Activated T-cell treated with anti-CD3 and anti-CD28 coated beads for 24 hours (primary cell): ENCODE results near the gene BRD3.
"Not testable (repeated sequence)": the region's sequence is repeated elsewhere in the genome, so short reads cannot be mapped to it uniquely, and the experiment has no call there.

Experiments used
- DNase-seq: peaks from one replicate; pipeline ENCODE4 v3.0.0-alpha.2; 2020; ENCODE audit warnings: low read depth

BRD3 gene

DNA sequence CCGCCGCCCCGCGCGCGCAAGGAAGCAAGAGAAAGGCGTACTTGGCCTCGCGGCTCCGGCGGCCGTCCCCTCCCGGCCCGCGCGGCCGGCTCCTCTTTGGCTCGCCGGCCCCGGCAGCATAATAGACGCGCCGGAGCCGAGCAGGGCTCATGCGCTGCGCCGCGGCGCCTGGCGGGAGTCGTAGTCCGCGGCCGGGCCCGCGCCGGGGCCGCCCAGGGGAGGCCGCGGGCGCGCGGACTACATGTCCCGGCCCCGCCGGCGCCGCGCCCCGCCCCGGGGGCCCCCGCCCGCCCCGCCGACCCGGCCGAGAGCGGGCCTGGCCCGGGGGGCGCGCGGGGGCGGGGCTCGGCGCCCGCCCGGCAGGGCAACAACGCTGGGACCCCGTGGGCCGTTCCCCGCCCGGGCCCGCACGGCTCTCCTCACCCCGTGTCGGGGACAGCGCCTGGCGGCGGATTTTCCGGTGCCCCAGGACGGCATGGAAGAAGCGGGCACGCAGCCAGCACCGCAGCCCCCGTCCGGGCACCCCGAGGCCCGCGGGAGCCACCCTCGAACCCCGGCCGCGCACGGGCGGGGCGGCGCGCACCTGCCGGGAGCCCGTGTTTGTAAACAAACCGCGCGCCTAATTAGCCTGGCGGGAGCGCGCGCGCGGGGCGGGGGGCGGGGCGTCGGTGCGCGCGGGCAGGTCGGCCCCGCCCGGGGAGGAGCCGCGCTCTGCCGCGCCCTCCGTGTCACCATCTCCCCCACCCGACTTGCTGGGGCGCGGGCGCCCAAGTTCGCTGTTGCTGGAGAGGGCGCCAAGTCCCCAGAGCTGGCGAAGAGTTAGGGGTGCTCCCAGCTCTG is at the start of gene BRD3:
TSS of gene BRD3 (minus strand) at position 123 of the 840 bp plus-strand sequence. CDS start 14,549 bp downstream, outside the sequence.
- DNase-seq = peak; percentile 75

DNA sequence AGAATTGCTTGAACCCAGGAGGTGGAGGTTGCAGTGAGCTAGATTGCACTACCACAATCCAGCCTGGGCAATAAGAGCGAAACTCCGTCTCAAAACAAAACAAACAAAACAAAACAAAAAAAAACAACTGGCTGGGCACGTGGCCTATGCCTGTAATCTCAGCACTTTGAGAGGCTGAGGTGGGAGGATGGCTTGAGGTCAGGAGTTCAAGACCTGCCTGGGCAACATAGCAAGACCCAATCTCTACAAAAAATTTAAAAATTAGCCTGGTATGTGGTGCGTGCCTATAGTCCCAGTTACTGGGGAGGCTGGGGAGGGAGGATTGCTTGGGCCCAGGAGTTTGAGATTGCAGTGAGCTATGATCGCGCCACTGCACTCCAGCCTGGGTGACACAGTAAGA is 44.7 kb upstream of the BRD3 start:
- no peak for DNase-seq

DNA sequence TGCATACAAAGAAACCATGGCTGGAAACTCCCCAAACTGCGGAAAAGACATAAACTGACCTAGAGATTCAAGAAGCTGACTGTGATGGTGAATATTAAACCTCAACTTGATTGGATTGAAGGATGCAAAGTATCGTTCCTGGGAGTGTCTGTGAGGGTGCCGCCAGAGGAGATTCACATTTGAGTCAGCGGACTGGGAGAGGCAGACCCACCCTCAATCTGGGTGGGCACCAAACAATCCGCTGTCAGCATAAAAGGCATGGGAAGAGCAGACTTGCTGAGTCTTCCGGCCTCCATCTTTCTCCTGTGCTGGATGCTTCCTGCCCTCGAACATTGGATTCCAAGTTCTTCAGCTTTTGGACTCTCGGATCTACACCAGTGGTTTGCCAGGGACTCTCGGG is 43.2 kb upstream of the BRD3 start:
- no peak for DNase-seq

DNA sequence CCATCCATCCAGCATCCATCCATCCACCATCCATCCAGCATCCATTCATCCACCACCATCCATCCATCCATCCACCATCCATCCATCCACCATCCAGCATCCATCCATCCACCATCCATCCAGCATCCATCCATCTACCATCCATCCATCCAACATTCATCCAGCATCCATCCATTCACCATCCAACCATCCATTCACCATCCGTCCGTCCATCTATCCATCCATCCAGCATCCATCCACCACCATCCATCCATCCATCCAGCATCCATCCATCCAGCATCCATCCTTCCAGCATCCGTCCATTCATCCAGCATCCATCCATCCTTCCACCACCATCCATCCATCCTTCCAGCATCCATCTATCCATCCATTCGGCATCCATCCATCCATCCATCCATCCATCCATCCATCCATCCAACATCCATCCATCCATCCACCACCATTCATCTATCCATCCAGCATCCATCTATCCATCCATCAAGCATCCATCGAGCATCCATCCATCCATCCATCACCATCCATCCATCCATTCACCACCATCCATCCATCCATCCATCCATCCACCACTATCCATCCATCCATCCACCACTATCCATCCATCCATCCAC is 35.7 kb upstream of the BRD3 start:
- DNase-seq = no peak

DNA sequence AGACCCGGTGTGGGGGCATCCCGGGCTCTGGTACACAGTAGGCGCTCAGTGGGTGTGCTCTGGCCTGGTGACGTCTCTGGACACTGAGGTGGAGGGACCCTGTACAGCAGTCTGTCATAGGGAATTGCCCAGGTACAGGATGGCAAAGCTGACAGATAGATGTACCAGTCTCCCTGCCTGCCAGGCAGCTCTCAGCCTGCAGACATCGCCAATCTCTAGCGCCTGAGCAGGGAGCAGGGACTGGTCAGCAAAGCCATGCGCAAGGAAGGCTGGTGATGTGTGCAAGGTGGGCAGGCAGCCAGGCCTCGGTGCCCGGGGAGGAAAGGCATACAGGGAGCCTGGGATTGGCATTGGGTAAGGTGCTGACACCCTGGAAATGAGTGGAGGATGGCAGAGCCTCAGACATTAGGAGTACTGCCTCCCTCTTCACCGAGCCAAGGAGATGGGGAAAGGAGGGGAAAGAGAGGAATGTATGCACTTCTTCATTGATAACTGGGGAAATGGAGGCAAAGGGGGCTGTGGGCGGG is 33.9 kb upstream of the BRD3 start:
- no peak for DNase-seq

DNA sequence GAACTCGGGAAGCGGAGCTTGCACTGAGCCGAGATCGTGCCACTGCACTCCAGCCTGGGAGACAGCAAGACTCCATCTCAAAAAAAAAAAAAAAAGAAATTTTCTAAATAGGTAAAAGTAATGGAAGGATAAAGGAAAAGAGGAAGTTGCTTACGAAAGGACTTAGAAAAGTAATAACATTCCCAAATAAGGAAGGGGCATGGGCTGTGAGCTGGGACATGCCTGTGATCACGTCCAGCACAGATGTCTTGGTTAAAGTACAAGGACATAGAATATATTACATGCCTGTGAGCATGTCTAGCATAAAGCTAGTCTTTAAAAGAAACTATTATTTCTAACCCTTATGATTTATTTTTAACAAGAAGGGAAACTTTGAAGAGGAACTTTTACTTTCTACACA is 33.3 kb upstream of the BRD3 start:
- DNase-seq = not testable (repeated sequence)

DNA sequence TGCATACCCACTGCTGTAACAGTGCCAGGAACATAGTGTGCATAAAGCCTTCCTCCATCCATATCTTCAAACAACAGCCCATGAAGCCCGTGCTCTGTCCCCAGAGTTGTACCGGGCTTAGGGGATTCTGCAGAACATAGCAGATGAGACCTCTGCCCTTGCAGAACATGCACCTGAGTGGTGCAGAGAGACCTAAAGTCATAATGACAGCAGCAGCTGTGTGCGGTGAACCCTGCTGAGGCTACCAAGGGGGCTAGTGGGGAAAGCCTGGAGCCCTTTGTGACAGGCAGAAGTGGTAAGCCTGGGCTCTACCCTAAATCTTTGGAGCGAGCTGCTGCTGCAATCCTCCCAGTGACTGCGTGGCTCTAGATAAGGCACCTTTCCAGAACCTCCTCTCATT is 32.2 kb upstream of the BRD3 start:
- no peak for DNase-seq

DNA sequence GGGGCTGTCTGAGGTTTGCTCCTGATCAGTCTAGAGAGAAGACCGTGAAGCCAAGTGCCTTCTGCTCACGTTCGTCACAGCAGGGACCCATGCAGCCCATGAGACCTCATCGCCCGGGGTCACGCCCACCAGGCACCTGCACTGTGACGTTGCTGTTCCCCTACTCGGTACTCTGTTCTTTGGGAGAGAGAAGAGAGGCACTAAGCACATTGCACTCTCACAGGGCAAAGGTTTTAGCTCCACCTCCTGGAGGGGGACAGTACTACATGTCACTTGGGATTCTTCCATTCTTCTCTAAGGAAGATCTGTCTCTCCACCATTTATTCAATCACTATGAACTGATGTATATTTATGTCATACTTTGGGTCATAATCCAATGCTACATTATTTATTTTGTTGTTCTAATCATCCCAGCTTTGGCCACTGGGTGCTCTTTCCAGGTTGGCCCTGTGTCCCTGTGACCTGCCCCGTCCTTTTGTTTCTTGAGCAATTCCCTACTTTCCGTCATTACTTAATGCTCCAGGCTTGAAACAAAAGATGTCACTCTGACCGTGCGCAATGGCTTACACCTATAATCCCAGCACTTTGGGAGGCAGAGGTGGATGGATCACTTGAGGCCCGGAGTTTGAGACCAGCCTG is 31.4 kb upstream of the BRD3 start:
- peak; percentile 46 for DNase-seq

DNA sequence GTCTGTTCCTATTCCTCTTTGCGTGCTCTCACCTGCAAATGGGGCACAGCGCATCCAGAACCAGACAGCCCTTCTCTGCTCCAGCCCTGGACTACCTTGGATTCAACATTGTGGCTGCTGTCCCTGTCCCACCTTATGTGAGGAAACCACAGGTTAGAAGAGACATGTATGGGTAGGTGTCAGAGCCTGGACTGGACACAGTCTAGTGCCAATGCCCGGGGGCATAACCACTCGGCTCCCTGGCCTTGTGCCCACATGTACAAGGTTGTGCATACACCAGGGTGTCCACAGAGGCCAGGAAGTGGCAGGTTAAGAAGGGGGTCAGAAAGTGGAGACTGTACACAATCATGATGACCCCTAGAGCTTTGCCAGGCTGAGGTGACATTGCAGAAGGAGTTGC is 22.1 kb upstream of the BRD3 start:
- DNase-seq = no peak

DNA sequence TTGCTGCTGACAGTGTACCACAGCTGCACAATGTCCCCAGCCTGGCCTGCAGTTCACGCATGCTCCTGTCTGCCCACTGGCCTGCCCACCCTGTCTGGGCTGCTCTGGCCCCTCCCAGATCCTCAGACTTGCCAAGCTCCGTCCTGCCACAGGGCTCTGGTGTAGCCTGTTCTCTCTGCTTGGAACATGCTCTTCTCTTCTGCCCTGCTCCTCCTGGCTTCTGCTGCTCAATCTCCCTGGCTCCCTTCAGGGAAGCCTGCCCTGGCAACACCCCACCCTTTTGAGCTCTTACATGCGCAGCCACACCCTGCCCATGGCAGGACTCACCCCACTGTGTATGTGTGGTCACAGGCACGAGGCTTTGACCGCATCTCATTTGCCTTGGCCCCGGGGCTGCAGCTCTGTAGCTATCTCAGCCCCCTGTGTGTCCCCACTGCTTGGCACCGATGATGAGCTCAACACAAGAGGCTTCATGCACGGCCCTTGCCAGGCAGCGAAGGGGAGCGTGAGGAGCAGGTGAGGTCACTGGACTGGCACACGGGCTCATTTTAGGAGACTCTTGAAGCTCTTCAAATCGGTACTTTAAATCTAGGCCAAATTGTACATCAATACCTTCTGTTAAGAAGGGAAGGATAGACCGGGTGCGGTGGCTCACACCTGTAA is 20.4 kb upstream of the BRD3 start:
- DNase-seq = no peak

DNA sequence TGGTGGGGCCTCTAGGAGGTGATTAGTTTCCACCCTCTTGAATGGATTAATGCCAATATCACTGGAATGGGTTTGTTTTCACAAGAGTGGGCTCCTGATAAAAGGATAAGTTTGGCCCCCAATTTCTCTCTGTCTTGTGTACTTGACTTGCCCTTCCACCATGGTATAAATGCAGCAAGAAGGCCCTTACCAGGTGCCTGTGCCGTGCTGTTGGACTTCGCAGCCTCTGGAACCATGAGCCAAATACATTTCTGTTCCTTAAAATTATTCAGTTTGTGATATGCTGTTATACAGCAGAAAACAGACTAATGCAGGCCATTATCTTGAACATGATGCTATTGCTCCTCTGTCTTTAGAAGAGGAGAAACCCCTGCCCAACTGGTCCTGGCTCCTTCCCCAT is 17.8 kb upstream of the BRD3 start:
- no peak for DNase-seq

DNA sequence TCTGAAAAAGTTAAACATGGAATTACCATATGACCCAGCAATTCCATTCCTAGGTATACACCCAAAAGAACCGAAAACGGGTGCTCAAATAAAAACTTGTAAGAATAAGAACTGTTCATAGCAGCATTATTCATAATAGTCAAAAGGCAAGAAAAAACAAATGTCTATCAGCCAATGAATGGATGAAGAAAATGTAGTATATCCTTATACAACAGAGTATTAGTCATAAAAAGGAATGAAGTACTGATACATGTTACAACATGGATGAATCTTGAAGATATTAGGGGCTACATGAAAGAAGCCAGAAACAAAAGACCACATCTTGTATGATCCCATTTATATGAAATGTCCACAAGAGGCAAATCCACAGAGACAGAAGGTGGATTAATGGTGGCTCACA is 15.6 kb upstream of the BRD3 start:
- no peak for DNase-seq

DNA sequence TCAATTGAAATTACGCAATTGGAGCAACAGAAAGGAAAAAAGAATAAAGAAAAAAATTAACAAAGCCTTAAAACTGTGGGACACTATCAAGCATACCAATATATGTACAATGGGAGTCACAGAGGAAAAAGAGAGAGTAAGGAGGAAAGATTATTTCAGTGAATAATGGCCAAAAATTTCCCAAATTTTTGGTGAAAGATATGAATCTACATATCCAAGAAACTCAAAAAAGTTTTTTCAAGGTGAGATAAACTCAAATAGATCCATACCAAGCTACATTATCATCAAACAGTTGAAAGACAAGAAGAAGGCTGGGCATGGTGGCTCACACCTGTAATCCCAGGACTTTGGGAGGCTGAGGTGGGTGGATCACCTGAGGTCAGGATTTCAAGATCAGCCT is 8.8 kb upstream of the BRD3 start:
- no peak for DNase-seq

DNA sequence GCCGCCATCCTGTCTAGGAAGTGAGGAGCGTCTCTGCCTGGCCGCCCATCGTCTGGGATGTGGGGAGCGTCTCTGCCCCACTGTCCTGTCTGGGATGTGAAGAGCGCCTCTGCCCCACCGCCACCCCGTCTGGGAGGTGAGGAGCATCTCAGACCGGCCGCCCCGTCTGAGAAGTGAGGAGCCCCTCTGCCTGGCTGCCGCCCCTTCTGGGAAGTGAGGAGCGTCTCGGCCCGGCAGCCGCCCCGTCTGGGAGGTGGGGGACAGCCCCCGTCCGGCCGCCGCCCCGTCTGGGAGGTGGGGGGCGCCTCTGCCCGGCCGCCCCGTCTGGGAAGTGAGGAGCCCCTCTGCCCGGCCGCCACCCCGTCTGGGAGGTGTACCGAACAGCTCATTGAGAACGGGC is 7.9 kb upstream of the BRD3 start:
- not testable (repeated sequence) for DNase-seq

DNA sequence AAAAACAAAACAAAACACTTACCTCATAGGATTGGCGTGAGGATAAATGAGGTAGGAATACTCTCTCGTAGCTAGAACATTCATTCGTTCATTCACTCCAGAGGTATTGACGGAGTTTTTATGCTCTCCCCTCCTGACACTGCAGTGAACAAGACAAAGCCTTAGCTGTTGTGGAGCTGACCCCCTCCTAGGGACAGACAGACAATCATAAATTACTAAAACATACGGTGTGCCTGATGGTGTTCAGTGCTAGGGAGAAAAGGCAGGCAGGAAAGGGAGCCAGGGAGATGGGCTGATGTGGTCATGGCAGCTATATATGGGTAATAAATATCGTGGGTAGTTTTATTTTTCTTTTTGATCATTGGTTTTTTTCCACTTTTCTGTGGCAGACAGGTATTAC is 5.7 kb upstream of the BRD3 start:
- no peak for DNase-seq

DNA sequence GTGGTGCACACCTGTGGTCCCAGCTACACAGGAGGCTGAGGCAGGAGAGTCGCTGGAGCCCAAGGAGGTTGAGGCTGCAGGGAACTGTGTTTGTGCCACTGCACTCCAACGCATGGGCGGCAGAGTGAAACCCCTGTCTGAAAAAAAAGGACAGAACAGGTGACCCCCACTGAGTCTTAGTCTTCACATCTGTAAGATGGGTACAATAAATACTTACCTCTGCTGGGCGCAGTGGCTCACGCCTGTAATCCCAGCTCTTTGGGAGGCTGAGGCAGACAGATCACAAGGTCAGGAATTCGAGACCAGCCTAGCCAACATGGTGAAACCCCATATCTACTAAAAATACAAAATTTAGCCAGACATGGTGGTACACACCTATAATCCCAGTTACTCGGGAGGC is 4.9 kb upstream of the BRD3 start:
- DNase-seq = not testable (repeated sequence)

DNA sequence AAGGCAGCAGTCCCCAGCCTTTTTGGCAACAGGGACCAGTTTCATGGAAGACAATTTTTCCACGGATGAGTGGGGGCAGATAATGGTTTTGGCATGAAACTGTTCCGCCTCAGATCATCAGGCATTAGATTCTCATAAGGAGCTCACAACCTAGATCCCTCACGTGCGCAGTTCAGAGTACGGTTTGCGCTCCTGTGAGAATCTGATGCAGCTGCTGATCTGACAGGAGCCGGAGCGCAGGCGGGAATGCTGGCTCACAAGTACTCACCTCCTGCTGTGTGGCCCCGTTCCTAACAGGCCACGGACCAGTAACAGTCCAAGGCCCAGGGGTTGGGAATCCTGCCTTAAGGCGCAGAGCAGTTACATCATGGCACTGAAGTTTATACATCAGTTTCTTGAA is 3.3 kb upstream of the BRD3 start:
- DNase-seq = no peak

DNA sequence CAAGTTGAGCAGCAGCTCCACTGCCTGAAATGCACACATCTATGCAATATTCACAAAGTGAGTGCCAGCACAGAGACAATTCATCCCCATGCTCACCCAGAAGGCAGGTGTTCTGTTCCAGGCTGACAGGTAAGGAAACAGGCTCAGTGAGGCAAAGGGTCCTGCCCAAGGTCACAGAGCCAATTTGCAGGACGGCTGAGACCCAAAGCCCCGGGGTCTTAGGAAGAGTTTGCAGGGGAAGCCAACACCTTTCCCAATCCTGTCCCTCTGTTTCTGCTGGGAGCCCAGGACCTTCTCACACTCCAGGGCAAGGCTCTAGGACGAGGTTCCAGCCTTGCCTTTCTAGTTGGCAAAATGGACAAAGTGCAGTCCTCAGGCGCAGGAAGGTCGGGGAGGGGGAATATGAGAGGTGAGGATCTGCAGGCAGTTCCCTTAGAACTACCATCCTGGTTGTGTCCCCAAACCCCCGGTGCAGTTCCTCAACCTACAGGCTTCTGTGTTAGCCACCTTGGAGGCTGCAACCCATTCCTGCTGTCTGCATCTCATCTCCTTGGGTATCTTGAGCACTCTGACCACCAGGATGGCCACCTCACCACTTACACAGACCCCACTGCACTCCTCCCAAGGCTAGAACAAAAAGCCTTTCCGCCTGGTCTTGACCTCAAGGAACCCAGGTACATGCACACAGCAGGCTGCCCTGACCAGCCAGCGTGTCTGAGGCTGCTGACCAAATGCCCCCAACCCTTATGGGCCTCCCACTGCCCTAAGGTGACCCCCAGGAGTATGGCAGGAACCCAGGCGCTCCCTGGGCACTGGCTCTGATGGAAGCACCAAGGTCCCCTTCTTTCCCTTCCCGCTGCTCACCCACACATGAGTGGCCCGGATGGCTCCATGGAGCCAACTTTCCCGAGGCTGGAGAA is 1.9 kb upstream of the BRD3 start:
- DNase-seq = no peak

DNA sequence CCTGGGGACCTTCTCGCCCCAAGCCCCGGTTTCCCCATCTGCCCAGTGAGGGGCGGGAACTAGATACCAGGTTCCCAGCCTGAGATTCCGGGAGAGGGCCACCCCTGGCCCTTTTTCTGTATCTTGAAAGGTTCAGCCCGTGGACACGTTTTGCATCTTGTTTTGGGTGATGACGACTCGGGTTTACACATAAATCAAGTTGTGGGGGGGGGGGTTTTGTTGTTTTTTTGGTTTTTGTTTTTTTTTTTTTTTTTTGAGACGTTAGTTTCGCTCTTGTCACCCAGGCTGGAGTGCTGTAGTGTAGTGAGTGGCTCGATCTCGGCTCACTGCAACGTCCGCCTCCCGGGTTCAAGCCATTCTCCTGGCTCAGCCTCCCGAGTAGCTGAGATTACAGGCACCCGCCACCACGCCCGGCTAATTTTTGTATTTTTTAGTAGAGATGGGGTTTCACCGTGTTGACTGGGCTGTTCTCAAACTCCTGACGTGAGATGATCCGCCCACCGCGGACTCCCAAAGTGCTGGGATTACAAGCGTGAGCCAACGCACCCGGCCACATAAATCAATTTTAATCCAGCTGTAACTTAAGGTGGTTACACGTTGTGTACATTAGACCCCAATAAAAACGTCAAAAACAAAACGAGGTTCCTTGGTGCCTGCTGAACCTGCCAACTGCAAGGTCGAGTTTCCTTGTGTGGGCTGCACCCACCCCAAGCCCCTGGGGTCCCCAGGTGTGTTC is 1.1 kb upstream of the BRD3 start:
- no peak for DNase-seq
